ENCODE measurements around the gene AOC2. TPM values are rescaled to one million over a fixed set of nuclear protein-coding genes. Genes with fewer than 3 reads are reported as not detected.

AOC2 gene
- total and polyA plus RNA-seq, 2 of the 8 experiments (the other 6 are each of a cell fraction or from before 2014, with no cell fraction given): 4.2 to 4.7 TPM

DNA sequence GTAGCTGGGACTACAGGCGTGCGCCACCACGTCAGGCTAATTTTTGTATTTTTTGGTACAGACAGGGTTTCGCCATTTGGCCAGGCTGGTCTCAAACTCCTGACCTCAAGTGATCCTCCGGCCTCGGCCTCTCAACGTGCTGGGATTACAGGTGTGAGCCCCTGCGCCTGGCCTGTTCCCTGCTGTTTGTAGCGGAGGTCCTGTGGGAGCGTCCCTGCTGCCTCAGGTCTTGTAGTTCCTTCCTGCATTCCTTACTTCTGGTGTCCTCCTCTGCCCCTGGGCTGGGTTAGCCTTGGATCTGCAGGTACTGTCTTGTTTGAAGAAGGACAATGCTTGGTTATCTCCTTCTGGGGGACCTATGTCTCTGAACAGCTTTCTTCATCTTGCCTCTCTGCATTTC, 32.7 kb downstream of the AOC2 start:
- no peak overlapping the region for H2BK20ac ChIP-seq (ENCODE audit: low read length)
- no peak overlapping the region for H2BK12ac ChIP-seq (ENCODE audit: low read depth, low read length)
- H4K8ac ChIP-seq (ENCODE audit: extremely low read depth, insufficient read depth, low read length): no peak overlapping the region
- WGBS, 2 experiments (ENCODE audit: extremely low coverage in 1 of 2, insufficient coverage in 1 of 2, insufficient read length in 1 of 2, insufficient replicate concordance in 2 of 2, low coverage in 1 of 2, low lambda C conversion rate in 2 of 2, missing lambda C conversion rate in 1 of 2): 91% methylated on average over 10 of the region's 10 CpGs; no CpG with 5 or more reads in 1 of the 2 experiments
- no peak overlapping the region for H3K23ac ChIP-seq (ENCODE audit: insufficient read length)
- POLR2A ChIA-PET (ENCODE audit: partially characterized antibody): interaction anchor here (1.5 kb wide), 1 partner anchor 53 kb away, joined by 4 read pairs; the partner anchor contains the start of gene BECN1
- H2AK5ac ChIP-seq (ENCODE audit: low read depth, low read length): no peak overlapping the region
- no peaks in the 10 kb centered on the region for H3K36me3 ChIP-seq (ENCODE audit: control insufficient read depth in 2 of 4, insufficient read depth in 4 of 4, low read length in 3 of 4)
- CTCF ChIA-PET (ENCODE audit: partially characterized antibody): interaction anchor here (0.8 kb wide), 1 partner anchor 34 kb away, joined by 4 read pairs; no protein-coding TSS in a partner anchor
- no peak overlapping the region for H2AFZ ChIP-seq (ENCODE audit: low read length)
- H3K18ac ChIP-seq (ENCODE audit: extremely low read depth, low read length): no peak overlapping the region
- TF ChIP-seq RAD21 (IDR thresholded peaks at IDR 0.05 in 1 of 2, conservative IDR thresholded peaks at IDR 0.05 in 1 of 2; ENCODE audit: low read depth in 2 of 2, low read length in 2 of 2) (no peak), JUN (IDR thresholded peaks at IDR 0.05; ENCODE audit: low read depth, low read length) (no peak), SIX5 (IDR thresholded peaks at IDR 0.05; ENCODE audit: low read depth, low read length) (no peak), EZH2 (IDR thresholded peaks at IDR 0.05; ENCODE audit: low read depth, low read length, severe bottlenecking) (no peak), SAP30 (IDR thresholded peaks at IDR 0.05; ENCODE audit: insufficient read depth, insufficient replicate concordance, low read length) (no peak), ATF3 (IDR thresholded peaks at IDR 0.05; ENCODE audit: insufficient read depth, low read depth, low read length) (no peak), KDM1A (IDR thresholded peaks at IDR 0.05; ENCODE audit: borderline replicate concordance, low read length) (no peak), BRCA1 (IDR thresholded peaks at IDR 0.05; ENCODE audit: low read depth, low read length) (no peak), EP300 (IDR thresholded peaks at IDR 0.05; ENCODE audit: borderline replicate concordance in 1 of 2, low read depth in 2 of 2, low read length in 2 of 2) (no peak), RBBP5 (IDR thresholded peaks at IDR 0.05; ENCODE audit: borderline replicate concordance, low read depth, low read length) (no peak), RXRA (IDR thresholded peaks at IDR 0.05; ENCODE audit: insufficient read depth, low read depth, low read length) (no peak), HDAC2 (IDR thresholded peaks at IDR 0.05; ENCODE audit: borderline replicate concordance in 1 of 2, low read depth in 2 of 2, low read length in 2 of 2) (no peak)
- no peak overlapping the region for H3K14ac ChIP-seq (ENCODE audit: insufficient read length)
- H2BK15ac ChIP-seq (ENCODE audit: low read length): no peak overlapping the region
- no peak overlapping the region for H3K56ac ChIP-seq (replicated peaks; ENCODE audit: insufficient read length, low read depth, low read length)
- H3K27me3 ChIP-seq (replicated peaks in 1 of 4; ENCODE audit: control insufficient read depth in 3 of 4, extremely low read depth in 1 of 4, insufficient read depth in 3 of 4, low read length in 3 of 4): peaks cover 0 to 5% (median 0%) of the 10 kb centered on the region in 4 experiments; a peak in 4 of 7 replicates
- no peaks in the 10 kb centered on the region for H4K20me1 ChIP-seq (replicated peaks in 1 of 2; ENCODE audit: control insufficient read depth in 1 of 2, insufficient read depth in 2 of 2, low read length in 2 of 2)
- no peak overlapping the region for H3K4me2 ChIP-seq (ENCODE audit: insufficient read depth in 1 of 2, low read depth in 2 of 2, low read length in 2 of 2)
- no peak overlapping the region for H4K91ac ChIP-seq (replicated peaks; ENCODE audit: insufficient read length, low read length)
- no peaks in the 10 kb centered on the region for H3K79me2 ChIP-seq (ENCODE audit: control insufficient read depth in 1 of 2, insufficient read depth in 2 of 2, low read length in 2 of 2)
- no peaks in the 10 kb centered on the region; the same call in 1 of the 2 replicates for H3K23me2 ChIP-seq (ENCODE audit: low read depth, low read length)
- H3K9me3 ChIP-seq (ENCODE audit: insufficient read depth in 2 of 2, low read depth in 1 of 2, low read length in 1 of 2): no peaks in the 10 kb centered on the region
- no peak overlapping the region for H2BK5ac ChIP-seq (ENCODE audit: low read depth, low read length)
- no peak overlapping the region for H3K27ac ChIP-seq (ENCODE audit: low read depth, low read length)
- peaks cover 0 to 8% (median 5%) of the 10 kb centered on the region in 4 experiments; a peak in 4 of 7 replicates for H3K4me1 ChIP-seq (replicated peaks in 1 of 4; ENCODE audit: control insufficient read depth in 3 of 4, insufficient read depth in 4 of 4, low read length in 3 of 4)
- H4K5ac ChIP-seq (ENCODE audit: insufficient read length, low read depth, low read length): no peak overlapping the region
- DNase-seq (ENCODE audit: low read depth in 1 of 2, low spot score in 2 of 2) (no peak), FAIRE-seq (no peak)
- H3K9ac ChIP-seq (replicated peaks in 1 of 4; ENCODE audit: extremely low read depth in 1 of 4, low read depth in 3 of 4, low read length in 3 of 4): no peak overlapping the region
- H3K79me1 ChIP-seq (ENCODE audit: low read depth, low read length): no peaks in the 10 kb centered on the region
- H2BK120ac ChIP-seq (replicated peaks; ENCODE audit: low read depth, low read length): no peak overlapping the region
- no peak overlapping the region for H3K4me3 ChIP-seq (ENCODE audit: extremely low read depth in 1 of 4, insufficient read depth in 2 of 4, low read depth in 3 of 4, low read length in 4 of 4)
- no peak overlapping the region for H3K4ac ChIP-seq (replicated peaks; ENCODE audit: insufficient read length, low read depth, low read length)
